ENCODE results near the gene B4GALNT4.
"Not testable (repeated sequence)": the region's sequence is repeated elsewhere in the genome, so short reads cannot be mapped to it uniquely, and the experiment has no call there.

DNA sequence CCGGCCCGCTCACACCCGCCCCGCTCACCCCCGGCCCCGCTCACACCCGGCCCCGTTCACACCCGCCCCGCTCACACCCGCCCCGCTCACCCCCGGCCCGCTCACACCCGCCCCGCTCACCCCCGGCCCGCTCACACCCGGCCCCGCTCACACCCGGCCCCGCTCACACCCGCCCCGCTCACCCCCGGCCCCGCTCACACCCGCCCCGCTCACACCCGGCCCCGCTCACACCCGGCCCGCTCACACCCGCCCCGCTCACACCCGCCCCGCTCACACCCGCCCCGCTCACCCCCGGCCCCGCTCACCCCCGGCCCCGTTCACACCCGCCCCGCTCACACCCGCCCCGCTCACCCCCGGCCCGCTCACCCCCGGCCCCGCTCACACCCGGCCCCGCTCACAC is 31.9 kb downstream of the B4GALNT4 start:
- TF ChIP-seq, protein P1, sequence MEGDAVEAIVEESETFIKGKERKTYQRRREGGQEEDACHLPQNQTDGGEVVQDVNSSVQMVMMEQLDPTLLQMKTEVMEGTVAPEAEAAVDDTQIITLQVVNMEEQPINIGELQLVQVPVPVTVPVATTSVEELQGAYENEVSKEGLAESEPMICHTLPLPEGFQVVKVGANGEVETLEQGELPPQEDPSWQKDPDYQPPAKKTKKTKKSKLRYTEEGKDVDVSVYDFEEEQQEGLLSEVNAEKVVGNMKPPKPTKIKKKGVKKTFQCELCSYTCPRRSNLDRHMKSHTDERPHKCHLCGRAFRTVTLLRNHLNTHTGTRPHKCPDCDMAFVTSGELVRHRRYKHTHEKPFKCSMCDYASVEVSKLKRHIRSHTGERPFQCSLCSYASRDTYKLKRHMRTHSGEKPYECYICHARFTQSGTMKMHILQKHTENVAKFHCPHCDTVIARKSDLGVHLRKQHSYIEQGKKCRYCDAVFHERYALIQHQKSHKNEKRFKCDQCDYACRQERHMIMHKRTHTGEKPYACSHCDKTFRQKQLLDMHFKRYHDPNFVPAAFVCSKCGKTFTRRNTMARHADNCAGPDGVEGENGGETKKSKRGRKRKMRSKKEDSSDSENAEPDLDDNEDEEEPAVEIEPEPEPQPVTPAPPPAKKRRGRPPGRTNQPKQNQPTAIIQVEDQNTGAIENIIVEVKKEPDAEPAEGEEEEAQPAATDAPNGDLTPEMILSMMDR (IDR thresholded peaks at IDR 0.05) = not testable (repeated sequence)
- TF ChIP-seq EZH2phosphoT487, EZH2 (IDR thresholded peaks at IDR 0.05): not testable (repeated sequence)

Measured in neural progenitor cell (in vitro differentiated cells).